Measurements from ENCODE around the gene PRM1. TPM values are rescaled to one million over a fixed set of nuclear protein-coding genes. Genes with fewer than 3 reads are reported as not detected.

PRM1 gene
- total and polyA plus RNA-seq, 2 of the 4 experiments (the other 2 are of a cell fraction), result not detected

- Histone ChIP-seq H2AK5ac (ENCODE audit: low read depth, low read length) (0 out of 2 replicates have a peak overlapping the region, but pooled peaks have one; percentile 11), H3K18ac (ENCODE audit: low read depth, low read length) (no peak overlapping the region), H3K27me3 (ENCODE audit: control insufficient read depth, insufficient read depth, low read length) (no peaks in the 10 kb centered on the region), H4K5ac (ENCODE audit: low read depth, low read length) (no peak overlapping the region), H2BK15ac (ENCODE audit: low read depth, low read length) (no peak overlapping the region), H2AK9ac (replicated peaks; ENCODE audit: low read depth, low read length, poor library complexity) (no peak overlapping the region), H3K9ac (ENCODE audit: low read depth, low read length) (no peak overlapping the region), H3K79me1 (ENCODE audit: low read depth in 1 of 2, low read length in 2 of 2) (no peaks in the 10 kb centered on the region; a peak in 1 of 4 replicates), H4K20me1 (ENCODE audit: insufficient read depth, low read length) (no peaks in the 10 kb centered on the region), H2BK5ac (ENCODE audit: low read depth, low read length, poor library complexity, severe bottlenecking) (no peak overlapping the region), H3K4me3 (ENCODE audit: insufficient read depth, low read depth, low read length) (no peak overlapping the region), H3K27ac (ENCODE audit: insufficient read depth, low read length) (no peak overlapping the region), H3K56ac (ENCODE audit: extremely low read depth, insufficient read depth, low read length) (no peak overlapping the region), H3K4me2 (ENCODE audit: low read depth, low read length) (no peak overlapping the region), H3K36me3 (ENCODE audit: control insufficient read depth, insufficient read depth, low read length) (no peaks in the 10 kb centered on the region), H3K4me1 (ENCODE audit: control insufficient read depth, insufficient read depth, low read length) (peaks cover 10% of the 10 kb centered on the region), H2AFZ (replicated peaks; ENCODE audit: low read length, poor library complexity) (no peak overlapping the region), H2BK20ac (ENCODE audit: low read depth, low read length) (no peak overlapping the region), H3K14ac (replicated peaks; ENCODE audit: low read depth, low read length) (no peak overlapping the region), H2BK120ac (ENCODE audit: low read depth, low read length) (no peak overlapping the region), H3K4ac (ENCODE audit: low read depth, low read length) (no peak overlapping the region), H4K91ac (ENCODE audit: insufficient read depth, low read depth, low read length) (no peak overlapping the region), H3K9me1 (ENCODE audit: insufficient read depth, low read length) (peaks cover 9% of the 10 kb centered on the region), H3K9me3 (ENCODE audit: control insufficient read depth, insufficient read depth, low read length) (no peaks in the 10 kb centered on the region), H4K8ac (ENCODE audit: low read depth in 2 of 2, low read length in 2 of 2) (no peak overlapping the region), H3K23ac (ENCODE audit: low read depth, low read length) (no peak overlapping the region)
- CTCF ChIA-PET, result no interaction called here
- no TSS peak for BruUV-seq (replicated peaks)
- in situ Hi-C loops (cut with MboI; ENCODE audit: low sequenced_read_pairs), result no loop called here
- no peak for DNase-seq
- TF ChIP-seq MXI1 (IDR thresholded peaks at IDR 0.05; ENCODE audit: borderline replicate concordance, low read depth, low read length) (no peak), CHD1 (IDR thresholded peaks at IDR 0.05; ENCODE audit: low read depth, low read length) (no peak), NFE2L2 (IDR thresholded peaks at IDR 0.05; ENCODE audit: low read depth, low read length) (no peak), SMC3 (IDR thresholded peaks at IDR 0.05; ENCODE audit: low read depth, low read length) (no peak), MAZ (IDR thresholded peaks at IDR 0.05; ENCODE audit: borderline replicate concordance, low read depth, low read length) (no peak), RCOR1 (IDR thresholded peaks at IDR 0.05; ENCODE audit: insufficient replicate concordance, low read length) (no peak), BHLHE40 (IDR thresholded peaks at IDR 0.05; ENCODE audit: low read depth, low read length) (no peak), MAFK (IDR thresholded peaks at IDR 0.05; ENCODE audit: low read depth, low read length) (no peak), RAD21 (IDR thresholded peaks at IDR 0.05; ENCODE audit: low read length) (no peak)
- TF ChIP-seq, protein P1, sequence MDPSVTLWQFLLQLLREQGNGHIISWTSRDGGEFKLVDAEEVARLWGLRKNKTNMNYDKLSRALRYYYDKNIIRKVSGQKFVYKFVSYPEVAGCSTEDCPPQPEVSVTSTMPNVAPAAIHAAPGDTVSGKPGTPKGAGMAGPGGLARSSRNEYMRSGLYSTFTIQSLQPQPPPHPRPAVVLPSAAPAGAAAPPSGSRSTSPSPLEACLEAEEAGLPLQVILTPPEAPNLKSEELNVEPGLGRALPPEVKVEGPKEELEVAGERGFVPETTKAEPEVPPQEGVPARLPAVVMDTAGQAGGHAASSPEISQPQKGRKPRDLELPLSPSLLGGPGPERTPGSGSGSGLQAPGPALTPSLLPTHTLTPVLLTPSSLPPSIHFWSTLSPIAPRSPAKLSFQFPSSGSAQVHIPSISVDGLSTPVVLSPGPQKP (IDR thresholded peaks at IDR 0.05; ENCODE audit: borderline replicate concordance, low read depth, low read length), result no peak
- TF ChIP-seq, protein P2, sequence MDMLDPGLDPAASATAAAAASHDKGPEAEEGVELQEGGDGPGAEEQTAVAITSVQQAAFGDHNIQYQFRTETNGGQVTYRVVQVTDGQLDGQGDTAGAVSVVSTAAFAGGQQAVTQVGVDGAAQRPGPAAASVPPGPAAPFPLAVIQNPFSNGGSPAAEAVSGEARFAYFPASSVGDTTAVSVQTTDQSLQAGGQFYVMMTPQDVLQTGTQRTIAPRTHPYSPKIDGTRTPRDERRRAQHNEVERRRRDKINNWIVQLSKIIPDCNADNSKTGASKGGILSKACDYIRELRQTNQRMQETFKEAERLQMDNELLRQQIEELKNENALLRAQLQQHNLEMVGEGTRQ (IDR thresholded peaks at IDR 0.05; ENCODE audit: low read depth, low read length), result no peak
- dilution Hi-C loops (cut with HindIII; ENCODE audit: low sequenced_read_pairs, unreplicated experiment), result no loop called here
- intact Hi-C loops (cut with micrococcal nuclease), result no loop called here
- no CpG with 5 or more reads among the region's 3 CpGs for WGBS, 2 experiments (ENCODE audit: extremely low coverage in 2 of 2, insufficient read length in 1 of 2)
- POLR2A ChIA-PET (ENCODE audit: unreplicated experiment), result no interaction called here
- ATAC-seq (ENCODE audit: low read depth), result no peak
These were observed 41.7 kb upstream of the PRM1 start for GRCh38 chr16:11322823-11323222.
